ENCODE results near the gene ESR2.

DNA sequence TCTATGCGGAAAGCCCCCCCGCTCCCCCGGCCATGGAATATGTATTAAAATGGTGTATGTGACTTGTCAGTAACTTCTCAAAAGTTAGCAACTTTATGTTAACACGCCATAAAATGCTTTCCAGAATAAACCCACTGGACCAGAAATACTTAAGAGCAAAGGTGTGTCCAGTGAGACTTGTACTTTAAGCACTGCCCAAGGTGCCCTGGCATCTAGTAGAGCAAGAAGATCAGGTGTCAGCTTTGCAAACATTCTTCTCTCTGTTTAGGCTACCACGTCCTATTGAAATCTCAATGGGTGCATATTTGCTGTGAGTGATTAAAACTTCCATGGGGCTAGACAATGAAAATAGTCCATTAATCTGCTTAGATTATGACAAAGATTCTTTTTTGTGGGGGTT lies 201.2 kb downstream of the ESR2 start:
- TF ChIP-seq, protein P1, sequence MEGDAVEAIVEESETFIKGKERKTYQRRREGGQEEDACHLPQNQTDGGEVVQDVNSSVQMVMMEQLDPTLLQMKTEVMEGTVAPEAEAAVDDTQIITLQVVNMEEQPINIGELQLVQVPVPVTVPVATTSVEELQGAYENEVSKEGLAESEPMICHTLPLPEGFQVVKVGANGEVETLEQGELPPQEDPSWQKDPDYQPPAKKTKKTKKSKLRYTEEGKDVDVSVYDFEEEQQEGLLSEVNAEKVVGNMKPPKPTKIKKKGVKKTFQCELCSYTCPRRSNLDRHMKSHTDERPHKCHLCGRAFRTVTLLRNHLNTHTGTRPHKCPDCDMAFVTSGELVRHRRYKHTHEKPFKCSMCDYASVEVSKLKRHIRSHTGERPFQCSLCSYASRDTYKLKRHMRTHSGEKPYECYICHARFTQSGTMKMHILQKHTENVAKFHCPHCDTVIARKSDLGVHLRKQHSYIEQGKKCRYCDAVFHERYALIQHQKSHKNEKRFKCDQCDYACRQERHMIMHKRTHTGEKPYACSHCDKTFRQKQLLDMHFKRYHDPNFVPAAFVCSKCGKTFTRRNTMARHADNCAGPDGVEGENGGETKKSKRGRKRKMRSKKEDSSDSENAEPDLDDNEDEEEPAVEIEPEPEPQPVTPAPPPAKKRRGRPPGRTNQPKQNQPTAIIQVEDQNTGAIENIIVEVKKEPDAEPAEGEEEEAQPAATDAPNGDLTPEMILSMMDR (IDR thresholded peaks at IDR 0.05 in 4 of 5, conservative IDR thresholded peaks at IDR 0.05 in 1 of 5): no peak
- no peak for TF ChIP-seq POLR2A (IDR thresholded peaks at IDR 0.05)
